H54 (cell line): Measurements from ENCODE around the gene PEAK1.

ENCODE experiments used
- DNase-seq: peaks from one replicate; pipeline ENCODE4 v3.0.0; 2011; ENCODE audit warnings: low spot score, mixed read lengths; ENCODE audit not compliant: insufficient read length
- FAIRE-seq: peaks from 3 replicates; lab custom pipeline; 2011; peaks lifted over from hg19 to GRCh38; lab: Jason Lieb, UNC
- POLR2A ChIP-seq: IDR thresholded peaks from 2 replicates; pipeline ENCODE4 v1.6.1; 2011; ENCODE audit warnings: low read depth, mild to moderate bottlenecking, low read length

PEAK1 gene

DNA sequence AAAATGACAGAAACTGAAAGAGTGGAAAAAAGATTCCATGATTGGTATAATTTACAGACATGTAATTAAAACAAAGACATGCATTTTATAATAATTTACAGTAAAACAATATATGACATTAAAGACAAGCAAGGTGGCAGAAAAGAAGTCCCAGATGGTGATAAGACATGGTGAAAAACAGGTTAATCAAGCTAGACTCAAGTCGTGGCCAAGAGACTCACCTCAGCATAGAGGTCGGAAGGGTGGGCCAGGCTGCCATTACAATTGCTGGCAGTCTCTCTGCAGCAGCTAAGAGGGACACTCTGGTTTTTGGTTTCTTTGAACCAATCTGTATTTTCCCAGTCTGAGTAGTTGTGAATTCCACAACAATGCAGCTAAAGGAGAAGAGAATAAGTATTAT lies 367.3 kb downstream of the PEAK1 start:
- FAIRE-seq (no peak), DNase-seq (no peak)
- TF ChIP-seq POLR2A: no peak
